GM23338 (cell line): ENCODE results near the gene MAT2A. TPM values are rescaled to one million over a fixed set of nuclear protein-coding genes. Genes with fewer than 3 reads are reported as not detected.

Experiments used
- ATAC-seq: fragments of 200-7000 bp; cut with Tn5 transposase; 3 replicates; pipeline ENCODE4 v1.9.1; 2020
- DNase-seq: peaks from one replicate; pipeline ENCODE4 v3.0.0-alpha.2; 2015; ENCODE audit warnings: low spot score
- H2AFZ ChIP-seq: fragments of 200-600 bp; sonication (generic); 2 replicates; pipeline ENCODE4 v1.8.0; 2016; ENCODE audit warnings: antibody characterized with exemption, mild to moderate bottlenecking, moderate library complexity
- H3F3A ChIP-seq: fragments of 200-600 bp; sonication (generic); replicated peaks from 2 replicates; pipeline ENCODE4 v1.8.0; 2017; ENCODE audit warnings: antibody characterized with exemption, mixed run types, low read depth
- H3K27ac ChIP-seq: fragments of 200-600 bp; sonication (generic); 2 replicates; pipeline ENCODE4 v1.6.1; 2016; ENCODE audit warnings: low read depth
- H3K27me3 ChIP-seq: fragments of 200-600 bp; sonication (generic); 2 replicates; pipeline ENCODE4 v1.8.0; 2016; ENCODE audit warnings: mild to moderate bottlenecking, mixed run types, moderate library complexity; ENCODE audit not compliant: insufficient read depth
- H3K36me3 ChIP-seq: fragments of 200-600 bp; sonication (generic); 2 replicates; pipeline ENCODE4 v1.8.0; 2016; ENCODE audit warnings: mild to moderate bottlenecking; ENCODE audit not compliant: insufficient read depth
- H3K4me1 ChIP-seq: fragments of 200-600 bp; sonication (generic); 2 replicates; pipeline ENCODE4 v1.8.0; 2016; ENCODE audit warnings: mild to moderate bottlenecking, moderate library complexity; ENCODE audit not compliant: insufficient read depth
- H3K4me2 ChIP-seq: fragments of 200-600 bp; sonication (generic); 2 replicates; pipeline ENCODE4 v1.7.1; 2017; ENCODE audit warnings: mixed run types
- H3K4me3 ChIP-seq: fragments of 200-600 bp; sonication (generic); 2 replicates; pipeline ENCODE4 v1.6.1; 2016; ENCODE audit warnings: mixed run types
- H3K79me2 ChIP-seq: fragments of 200-600 bp; sonication (generic); replicated peaks from 2 replicates; pipeline ENCODE4 v1.8.0; 2017; ENCODE audit warnings: mild to moderate bottlenecking; ENCODE audit not compliant: insufficient read depth
- H3K9me2 ChIP-seq: fragments of 200-600 bp; sonication (generic); 2 replicates; pipeline ENCODE4 v1.8.0; 2017; ENCODE audit not compliant: insufficient read depth
- H4K20me1 ChIP-seq: fragments of 200-600 bp; sonication (generic); replicated peaks from 2 replicates; pipeline ENCODE4 v1.8.0; 2017; ENCODE audit warnings: mild to moderate bottlenecking; ENCODE audit not compliant: insufficient read depth
- H3K27ac Mint-ChIP-seq: 2 replicates; pipeline ENCODE4 v1.8.0; 2020; ENCODE audit warnings: inconsistent platforms, mild to moderate bottlenecking, moderate library complexity, mixed read lengths
- H3K27me3 Mint-ChIP-seq: 3 replicates; pipeline ENCODE4 v1.8.0; 2022; ENCODE audit warnings: low read depth, mild to moderate bottlenecking, moderate library complexity, mixed read lengths, inconsistent platforms; ENCODE audit not compliant: insufficient read depth, poor library complexity
- H3K36me3 Mint-ChIP-seq: 3 replicates; pipeline ENCODE4 v1.8.0; 2021; ENCODE audit warnings: low read depth, mild to moderate bottlenecking, inconsistent platforms, moderate library complexity, mixed read lengths
- H3K4me1 Mint-ChIP-seq: 3 replicates; pipeline ENCODE4 v1.8.0; 2020; ENCODE audit warnings: mild to moderate bottlenecking, inconsistent platforms, mixed read lengths
- H3K4me3 Mint-ChIP-seq: 3 replicates; pipeline ENCODE4 v1.8.0; 2021; ENCODE audit warnings: moderate library complexity, mild to moderate bottlenecking, inconsistent platforms, mixed read lengths
- H3K9me3 Mint-ChIP-seq: 3 replicates; pipeline ENCODE4 v1.8.0; 2020; ENCODE audit warnings: moderate library complexity, mild to moderate bottlenecking, inconsistent platforms, mixed read lengths
- ETS1 ChIP-seq: IDR thresholded peaks from 2 replicates; pipeline ENCODE4 v1.6.1; 2016; ENCODE audit warnings: antibody characterized with exemption
- EZH2 ChIP-seq: fragments of 200-600 bp; sonication (generic); IDR thresholded peaks from one replicate; pipeline ENCODE4 v1.8.0; 2017; ENCODE audit warnings: antibody characterized with exemption, mild to moderate bottlenecking, low read depth; ENCODE audit not compliant: unreplicated experiment
- NANOG ChIP-seq: IDR thresholded peaks from 2 replicates; pipeline ENCODE4 v1.6.1; 2016; ENCODE audit warnings: antibody characterized with exemption, borderline replicate concordance
- ZNF114 ChIP-seq: fragments of 250-450 bp; sonication (Bioruptor Pico); IDR thresholded peaks from 2 replicates; pipeline ENCODE4 v1.5.0; 2020; ENCODE audit warnings: mild to moderate bottlenecking, moderate library complexity
- ZNF462 ChIP-seq: fragments of 250-450 bp; sonication (Bioruptor Pico); IDR thresholded peaks from 2 replicates; pipeline ENCODE4 v1.5.0; 2020; ENCODE audit warnings: mild to moderate bottlenecking, moderate library complexity
- polyA plus RNA-seq: library from polyadenylated mRNA; unstranded; fragments of >200 nt; fragmentation: Nextera tagmentation; extraction: Ambion mirVana; gene quantifications from 2 replicates; pipeline ENCODE4 v1.2.1, GENCODE V29; 2016
- total RNA-seq: library from RNA; depleted of rRNA; stranded (reverse); fragments of >200 nt; shearing (Covaris generic); gene quantifications from 2 replicates; pipeline ENCODE4 v1.2.3, GENCODE V29; 2014

The MAT2A gene
- total and polyA plus RNA-seq, 2 experiments from 2014 or later = 105 to 232 TPM

- no peak overlapping the region for H3K4me2 ChIP-seq
- no peaks in the 10 kb centered on the region for H3K27me3 ChIP-seq
These were observed 32.2 kb upstream of the MAT2A start for GRCh38 chr2:85506768-85507181.

More at GRCh38 chr2:85506768-85507181, 32.2 kb upstream of the MAT2A start:
- Histone ChIP-seq H2AFZ (0 out of 2 replicates have a peak overlapping the region, but pooled peaks have one; percentile 43), H3K9me2 (no peaks in the 10 kb centered on the region), H4K20me1 (no peaks in the 10 kb centered on the region), H3K36me3 (no peaks in the 10 kb centered on the region), H3F3A (no peaks in the 10 kb centered on the region), H3K4me3 (no peak overlapping the region), H3K4me1 (no peaks in the 10 kb centered on the region), H3K27ac (no peak overlapping the region), H3K79me2 (no peaks in the 10 kb centered on the region)
- TF ChIP-seq ZNF114 (CRISPR knock-in tag) (no peak), EZH2 (no peak), ZNF462 (CRISPR knock-in tag) (no peak), NANOG (no peak), ETS1 (no peak)
- H3K36me3 Mint-ChIP-seq = no peaks in the 10 kb centered on the region
- H3K27me3 Mint-ChIP-seq = peaks cover 8% of the 10 kb centered on the region
- peaks cover 5% of the 10 kb centered on the region; the same call in 2 of the 3 replicates for H3K4me1 Mint-ChIP-seq
- no peak for ATAC-seq
- no peak overlapping the region for H3K27ac Mint-ChIP-seq
- no peaks in the 10 kb centered on the region; the same call in 2 of the 3 replicates for H3K9me3 Mint-ChIP-seq
- no peak overlapping the region for H3K4me3 Mint-ChIP-seq
- DNase-seq = no peak
